ENCODE data around the gene ZNRF3.
A peak's percentile ranks its signal among the peaks of the same experiment; 100 is the strongest.

The ZNRF3 gene

DNA sequence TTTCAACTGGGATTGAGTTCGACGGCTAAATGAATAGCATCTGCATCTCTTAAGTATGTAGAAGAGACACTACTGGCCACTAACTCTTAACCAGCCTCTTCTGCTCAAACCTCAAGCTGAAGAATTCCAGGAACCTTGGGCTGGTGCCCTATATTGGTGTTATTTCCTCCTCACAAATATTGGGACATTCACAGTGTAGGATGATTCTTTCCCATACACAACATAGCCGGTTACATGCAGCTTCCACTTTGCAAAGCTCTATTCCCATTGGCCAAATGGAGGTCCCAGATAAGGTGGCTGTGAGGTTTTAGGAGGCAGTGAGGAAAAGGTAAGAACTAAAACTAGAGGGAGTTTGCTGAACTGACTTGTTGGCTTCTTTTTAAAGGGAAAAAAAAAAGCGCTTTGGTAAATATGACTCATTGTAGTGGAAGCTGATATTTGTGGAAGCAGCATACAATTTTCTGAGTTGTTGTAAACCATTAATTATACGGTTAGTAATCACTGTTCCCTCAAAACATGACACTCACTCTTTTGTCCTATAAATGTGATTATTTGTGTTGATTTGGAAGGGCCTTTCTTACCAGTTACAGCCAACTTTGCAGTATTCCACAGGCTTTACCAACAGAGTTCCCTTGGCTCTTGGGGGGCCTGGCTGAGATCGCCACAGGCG is 160.7 kb downstream of the ZNRF3 start:
- H3K4me1 Mint-ChIP-seq = peaks cover 20% of the 10 kb centered on the region
- no peaks in the 10 kb centered on the region for H3K27me3 Mint-ChIP-seq (ENCODE audit: low read depth)
- H3K9me3 Mint-ChIP-seq = no peaks in the 10 kb centered on the region
- peak overlapping the region in 1 of 3 experiments; percentile 54 for H3K27ac Mint-ChIP-seq
- H3K36me3 Mint-ChIP-seq (ENCODE audit: low read depth) = peaks cover 32% of the 10 kb centered on the region
- TF ChIP-seq, protein P1, sequence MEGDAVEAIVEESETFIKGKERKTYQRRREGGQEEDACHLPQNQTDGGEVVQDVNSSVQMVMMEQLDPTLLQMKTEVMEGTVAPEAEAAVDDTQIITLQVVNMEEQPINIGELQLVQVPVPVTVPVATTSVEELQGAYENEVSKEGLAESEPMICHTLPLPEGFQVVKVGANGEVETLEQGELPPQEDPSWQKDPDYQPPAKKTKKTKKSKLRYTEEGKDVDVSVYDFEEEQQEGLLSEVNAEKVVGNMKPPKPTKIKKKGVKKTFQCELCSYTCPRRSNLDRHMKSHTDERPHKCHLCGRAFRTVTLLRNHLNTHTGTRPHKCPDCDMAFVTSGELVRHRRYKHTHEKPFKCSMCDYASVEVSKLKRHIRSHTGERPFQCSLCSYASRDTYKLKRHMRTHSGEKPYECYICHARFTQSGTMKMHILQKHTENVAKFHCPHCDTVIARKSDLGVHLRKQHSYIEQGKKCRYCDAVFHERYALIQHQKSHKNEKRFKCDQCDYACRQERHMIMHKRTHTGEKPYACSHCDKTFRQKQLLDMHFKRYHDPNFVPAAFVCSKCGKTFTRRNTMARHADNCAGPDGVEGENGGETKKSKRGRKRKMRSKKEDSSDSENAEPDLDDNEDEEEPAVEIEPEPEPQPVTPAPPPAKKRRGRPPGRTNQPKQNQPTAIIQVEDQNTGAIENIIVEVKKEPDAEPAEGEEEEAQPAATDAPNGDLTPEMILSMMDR (IDR thresholded peaks at IDR 0.05; ENCODE audit: unreplicated experiment in 3 of 3) = no peak
- H3K4me3 Mint-ChIP-seq = no peak overlapping the region

DNA sequence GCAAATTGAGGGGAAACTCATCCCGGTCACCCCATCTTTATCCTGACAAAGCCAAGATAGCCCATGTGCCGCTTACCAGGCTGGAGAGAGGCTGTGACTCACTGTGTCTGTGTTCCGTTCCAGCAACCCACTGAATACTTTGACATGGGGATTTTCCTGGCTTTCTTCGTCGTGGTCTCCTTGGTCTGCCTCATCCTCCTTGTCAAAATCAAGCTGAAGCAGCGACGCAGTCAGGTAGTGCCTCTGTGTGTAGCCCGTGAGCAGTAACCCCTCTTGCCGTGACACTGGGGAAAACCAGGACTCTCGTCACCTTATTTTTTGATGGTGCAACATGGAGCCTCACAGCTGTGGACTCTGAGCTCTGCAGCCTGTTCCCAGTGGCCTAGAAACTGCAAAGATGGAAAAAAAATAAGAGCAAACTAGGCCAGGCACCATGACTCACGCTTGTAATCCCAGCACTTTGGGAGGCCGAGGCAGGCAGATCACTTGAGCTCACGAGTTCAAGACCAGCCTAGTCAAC is 161.3 kb downstream of the ZNRF3 start:
- H3K27ac Mint-ChIP-seq = no peak overlapping the region
- TF ChIP-seq, protein P1 (IDR thresholded peaks at IDR 0.05; ENCODE audit: unreplicated experiment in 3 of 3) = no peak
- no peaks in the 10 kb centered on the region for H3K27me3 Mint-ChIP-seq (ENCODE audit: low read depth)
- H3K36me3 Mint-ChIP-seq (ENCODE audit: low read depth) = peaks cover 32% of the 10 kb centered on the region
- peaks cover 16% of the 10 kb centered on the region for H3K4me1 Mint-ChIP-seq
- no peak overlapping the region for H3K4me3 Mint-ChIP-seq
- H3K9me3 Mint-ChIP-seq = no peaks in the 10 kb centered on the region

DNA sequence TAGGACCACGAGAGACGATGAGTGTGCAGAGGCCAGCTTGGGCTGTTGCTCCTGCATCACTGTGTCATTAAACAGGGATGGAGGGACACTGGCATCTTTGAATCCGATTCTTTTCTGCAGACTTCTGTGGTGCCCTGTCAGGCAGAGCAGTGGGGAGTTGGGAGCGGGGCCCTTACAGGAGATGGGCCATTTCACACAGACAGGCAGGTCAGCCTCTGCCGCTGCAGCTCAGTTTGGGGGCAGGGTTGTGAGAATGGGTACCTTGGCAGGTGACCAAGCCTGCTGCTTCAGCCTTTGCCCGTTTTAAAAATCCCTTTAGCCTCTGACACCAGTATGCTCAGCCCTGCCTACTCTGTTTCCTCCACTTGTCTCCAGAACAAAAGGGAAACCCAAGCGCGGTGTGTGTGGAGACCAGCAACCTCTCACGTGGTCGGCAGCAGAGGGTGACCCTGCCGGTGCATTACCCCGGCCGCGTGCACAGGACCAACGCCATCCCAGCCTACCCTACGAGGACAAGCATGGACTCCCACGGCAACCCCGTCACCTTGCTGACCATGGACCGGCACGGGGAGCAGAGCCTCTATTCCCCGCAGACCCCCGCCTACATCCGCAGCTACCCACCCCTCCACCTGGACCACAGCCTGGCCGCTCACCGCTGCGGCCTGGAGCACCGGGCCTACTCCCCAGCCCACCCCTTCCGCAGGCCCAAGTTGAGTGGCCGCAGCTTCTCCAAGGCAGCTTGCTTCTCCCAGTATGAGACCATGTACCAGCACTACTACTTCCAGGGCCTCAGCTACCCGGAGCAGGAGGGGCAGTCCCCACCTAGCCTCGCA is 165.7 kb downstream of the ZNRF3 start:
- TF ChIP-seq, protein P1 (IDR thresholded peaks at IDR 0.05; ENCODE audit: unreplicated experiment in 3 of 3) = no peak
- Mint-ChIP-seq H3K36me3 (ENCODE audit: low read depth) (peaks cover 39% of the 10 kb centered on the region), H3K4me1 (peaks cover 2% of the 10 kb centered on the region), H3K9me3 (no peaks in the 10 kb centered on the region), H3K27ac (no peak overlapping the region), H3K4me3 (no peak overlapping the region), H3K27me3 (ENCODE audit: low read depth) (no peaks in the 10 kb centered on the region)

DNA sequence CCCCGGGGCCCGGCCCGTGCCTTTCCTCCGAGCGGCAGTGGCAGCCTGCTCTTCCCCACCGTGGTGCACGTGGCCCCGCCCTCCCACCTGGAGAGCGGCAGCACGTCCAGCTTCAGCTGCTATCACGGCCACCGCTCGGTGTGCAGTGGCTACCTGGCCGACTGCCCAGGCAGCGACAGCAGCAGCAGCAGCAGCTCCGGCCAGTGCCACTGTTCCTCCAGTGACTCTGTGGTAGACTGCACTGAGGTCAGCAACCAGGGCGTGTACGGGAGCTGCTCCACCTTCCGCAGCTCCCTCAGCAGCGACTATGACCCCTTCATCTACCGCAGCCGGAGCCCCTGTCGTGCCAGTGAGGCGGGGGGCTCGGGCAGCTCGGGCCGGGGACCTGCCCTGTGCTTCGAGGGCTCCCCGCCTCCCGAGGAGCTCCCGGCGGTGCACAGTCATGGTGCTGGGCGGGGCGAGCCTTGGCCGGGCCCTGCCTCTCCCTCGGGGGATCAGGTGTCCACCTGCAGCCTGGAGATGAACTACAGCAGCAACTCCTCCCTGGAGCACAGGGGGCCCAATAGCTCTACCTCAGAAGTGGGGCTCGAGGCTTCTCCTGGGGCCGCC is 166.4 kb downstream of the ZNRF3 start:
- Mint-ChIP-seq H3K4me3 (no peak overlapping the region), H3K4me1 (peaks cover 6% of the 10 kb centered on the region), H3K9me3 (no peaks in the 10 kb centered on the region)

DNA sequence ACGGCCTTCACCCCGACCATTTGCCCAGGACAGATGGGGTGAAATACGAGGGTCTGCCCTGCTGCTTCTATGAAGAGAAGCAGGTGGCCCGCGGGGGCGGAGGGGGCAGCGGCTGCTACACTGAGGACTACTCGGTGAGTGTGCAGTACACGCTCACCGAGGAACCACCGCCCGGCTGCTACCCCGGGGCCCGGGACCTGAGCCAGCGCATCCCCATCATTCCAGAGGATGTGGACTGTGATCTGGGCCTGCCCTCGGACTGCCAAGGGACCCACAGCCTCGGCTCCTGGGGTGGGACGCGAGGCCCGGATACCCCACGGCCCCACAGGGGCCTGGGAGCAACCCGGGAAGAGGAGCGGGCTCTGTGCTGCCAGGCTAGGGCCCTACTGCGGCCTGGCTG is 167.1 kb downstream of the ZNRF3 start:
- H3K9me3 Mint-ChIP-seq = no peaks in the 10 kb centered on the region

More for the DNA sequence above, 166.4 kb downstream of the ZNRF3 start:
- H3K27me3 Mint-ChIP-seq (ENCODE audit: low read depth) = no peaks in the 10 kb centered on the region
- H3K36me3 Mint-ChIP-seq (ENCODE audit: low read depth) = peaks cover 34% of the 10 kb centered on the region
- H3K27ac Mint-ChIP-seq = no peak overlapping the region
- TF ChIP-seq, protein P1 (IDR thresholded peaks at IDR 0.05; ENCODE audit: unreplicated experiment in 3 of 3) = no peak

More for the DNA sequence above, 167.1 kb downstream of the ZNRF3 start:
- peaks cover 13% of the 10 kb centered on the region for H3K4me1 Mint-ChIP-seq
- no peaks in the 10 kb centered on the region for H3K27me3 Mint-ChIP-seq (ENCODE audit: low read depth)
- TF ChIP-seq, protein P1 (IDR thresholded peaks at IDR 0.05; ENCODE audit: unreplicated experiment in 3 of 3) = no peak
- H3K4me3 Mint-ChIP-seq = no peak overlapping the region
- H3K27ac Mint-ChIP-seq = no peak overlapping the region
- H3K36me3 Mint-ChIP-seq (ENCODE audit: low read depth) = peaks cover 35% of the 10 kb centered on the region

Data from nephron (organoid).